WTC11 (cell line): ENCODE data around the gene HSPA12A. TPM values are rescaled to one million over a fixed set of nuclear protein-coding genes. Genes with fewer than 3 reads are reported as not detected.

ENCODE experiments used
- ATAC-seq: fragments of 200-7000 bp; cut with Tn5 transposase; 2 replicates; pipeline ENCODE4 v1.10.0; 2021; ENCODE audit warnings: mild to moderate bottlenecking, moderate library complexity
- CTCF ChIA-PET: fragments of 300-600 bp; sonication (Branson Sonifier 250); formaldehyde crosslinking; loops from one replicate; lab custom pipeline; 2021; ENCODE audit warnings: antibody characterized with exemption; lab: Charles Lee
- POLR2A ChIA-PET: fragments of 350-600 bp; sonication (Branson Sonifier 250); formaldehyde crosslinking; loops from one replicate; lab custom pipeline; 2021; ENCODE audit warnings: antibody characterized with exemption; lab: Charles Lee
- DNase-seq: peaks from one replicate; pipeline ENCODE4 v3.0.0; 2021; ENCODE audit warnings: low spot score
- H3K27ac Mint-ChIP-seq: 2 replicates; pipeline ENCODE4 v1.8.0; 2021; ENCODE audit warnings: mixed read lengths
- H3K27me3 Mint-ChIP-seq: 2 replicates; pipeline ENCODE4 v1.8.0; 2021; ENCODE audit warnings: low read depth, mild to moderate bottlenecking, moderate library complexity, mixed read lengths
- H3K36me3 Mint-ChIP-seq: 2 replicates; pipeline ENCODE4 v1.8.0; 2021; ENCODE audit warnings: mixed read lengths
- H3K4me1 Mint-ChIP-seq: 2 replicates; pipeline ENCODE4 v1.8.0; 2022; ENCODE audit warnings: mixed read lengths
- H3K4me3 Mint-ChIP-seq: 2 replicates; pipeline ENCODE4 v1.8.0; 2021; ENCODE audit warnings: mild to moderate bottlenecking, moderate library complexity, mixed read lengths
- H3K9me3 Mint-ChIP-seq: 2 replicates; pipeline ENCODE4 v1.8.0; 2021; ENCODE audit warnings: mixed read lengths
- CTCF ChIP-seq: fragments of 200-600 bp; IDR thresholded peaks from 2 replicates; pipeline ENCODE4 v1.8.0; 2022; ENCODE audit warnings: antibody characterized with exemption
- E2F1 ChIP-seq: sonication (generic); formaldehyde crosslinking; IDR thresholded peaks from 2 replicates; pipeline ENCODE4 v1.8.0; 2022; ENCODE audit warnings: mild to moderate bottlenecking, missing genetic modification reagents
- E2F5 ChIP-seq: sonication (generic); formaldehyde crosslinking; IDR thresholded peaks from 2 replicates; pipeline ENCODE4 v1.8.1; 2022; ENCODE audit warnings: mild to moderate bottlenecking, moderate library complexity, missing genetic modification reagents
- EMX1 ChIP-seq: fragments of 250-450 bp; sonication (Bioruptor Pico); IDR thresholded peaks from 2 replicates; pipeline ENCODE4 v1.8.0; 2021; ENCODE audit warnings: mild to moderate bottlenecking
- ETV6 ChIP-seq: sonication (generic); formaldehyde crosslinking; IDR thresholded peaks from 2 replicates; pipeline ENCODE4 v1.8.1; 2022; ENCODE audit warnings: mild to moderate bottlenecking, missing genetic modification reagents
- FOXP4 ChIP-seq: sonication (generic); formaldehyde crosslinking; IDR thresholded peaks from 2 replicates; pipeline ENCODE4 v1.8.0; 2022; ENCODE audit warnings: mild to moderate bottlenecking, missing genetic modification reagents
- GABPB1 ChIP-seq: sonication (generic); formaldehyde crosslinking; IDR thresholded peaks from 2 replicates; pipeline ENCODE4 v1.8.1; 2023; ENCODE audit warnings: mild to moderate bottlenecking, missing genetic modification reagents
- GRHL2 ChIP-seq: fragments of 250-450 bp; sonication (Bioruptor Pico); IDR thresholded peaks from 2 replicates; pipeline ENCODE4 v1.8.0; 2022; ENCODE audit warnings: mild to moderate bottlenecking, moderate library complexity; ENCODE audit not compliant: insufficient replicate concordance, severe bottlenecking
- GTF2I ChIP-seq: fragments of 250-450 bp; sonication (Bioruptor Pico); conservative IDR thresholded peaks from 2 replicates; pipeline ENCODE4 v1.4.0; 2021; ENCODE audit warnings: mild to moderate bottlenecking
- HMGA2 ChIP-seq: fragments of 250-450 bp; sonication (Bioruptor Pico); IDR thresholded peaks from 2 replicates; pipeline ENCODE4 v1.4.0; 2021; ENCODE audit warnings: mild to moderate bottlenecking, moderate library complexity
- MAX ChIP-seq: sonication (generic); formaldehyde crosslinking; IDR thresholded peaks from 2 replicates; pipeline ENCODE4 v1.8.0; 2022; ENCODE audit warnings: mild to moderate bottlenecking, missing genetic modification reagents
- MLX ChIP-seq: sonication (generic); formaldehyde crosslinking; IDR thresholded peaks from 2 replicates; pipeline ENCODE4 v1.8.1; 2023; ENCODE audit warnings: mild to moderate bottlenecking, missing genetic modification reagents, moderate library complexity
- NFYB ChIP-seq: sonication (generic); formaldehyde crosslinking; conservative IDR thresholded peaks from 2 replicates; pipeline ENCODE4 v1.8.0; 2022; ENCODE audit warnings: low read depth, missing genetic modification reagents
- RELA ChIP-seq: sonication (generic); formaldehyde crosslinking; IDR thresholded peaks from 2 replicates; pipeline ENCODE4 v1.8.1; 2022; ENCODE audit warnings: missing genetic modification reagents, mild to moderate bottlenecking, borderline replicate concordance
- SP1 ChIP-seq: sonication (generic); formaldehyde crosslinking; conservative IDR thresholded peaks from 2 replicates; pipeline ENCODE4 v1.8.1; 2022; ENCODE audit warnings: missing genetic modification reagents
- TEAD1 ChIP-seq: sonication (generic); formaldehyde crosslinking; IDR thresholded peaks from 2 replicates; pipeline ENCODE4 v1.8.0; 2022; ENCODE audit warnings: mild to moderate bottlenecking, missing genetic modification reagents
- ZNF138 ChIP-seq: sonication (generic); formaldehyde crosslinking; conservative IDR thresholded peaks from 2 replicates; pipeline ENCODE4 v1.8.1; 2022; ENCODE audit warnings: mild to moderate bottlenecking, moderate library complexity, missing genetic modification reagents
- ZNF263 ChIP-seq: sonication (generic); formaldehyde crosslinking; IDR thresholded peaks from 2 replicates; pipeline ENCODE4 v1.8.1; 2022; ENCODE audit warnings: low read depth, mild to moderate bottlenecking, moderate library complexity, missing genetic modification reagents
- ZNF512 ChIP-seq: sonication (generic); formaldehyde crosslinking; IDR thresholded peaks from 2 replicates; pipeline ENCODE4 v1.8.1; 2022; ENCODE audit warnings: missing genetic modification reagents, borderline replicate concordance
- total RNA-seq: library from RNA; stranded (reverse); gene quantifications from 3 replicates; pipeline ENCODE4 v1.2.3, GENCODE V29; 2021

The HSPA12A gene
- total RNA-seq, 1 experiment from 2014 or later = 7.2 TPM

- TF ChIP-seq CTCF = no peak
- TF ChIP-seq E2F1 (CRISPR knock-in tag) = no peak
Observed at GRCh38 chr10:116769791-116770190, 27.4 kb upstream of the HSPA12A start (continued).

- ATAC-seq (no peak), DNase-seq (no peak)
- POLR2A ChIA-PET = no interaction called here
- Mint-ChIP-seq H3K27me3 (no peaks in the 10 kb centered on the region), H3K4me1 (peaks cover 2% of the 10 kb centered on the region; the same call in 1 of the 2 replicates), H3K4me3 (no peak overlapping the region), H3K9me3 (peaks cover 12% of the 10 kb centered on the region), H3K27ac (no peak overlapping the region), H3K36me3 (peaks cover 9% of the 10 kb centered on the region; the same call in 1 of the 2 replicates)
- CTCF ChIA-PET = interaction anchor here (0.8 to 1.4 kb wide), 4 partner anchors 28 to 406 kb away, joined by 3 to 5 read pairs (median 3); no protein-coding TSS in a partner anchor
- TF ChIP-seq SP1 (CRISPR knock-in tag) (no peak), ZNF263 (CRISPR knock-in tag) (no peak), MLX (CRISPR knock-in tag) (no peak), FOXP4 (CRISPR knock-in tag) (no peak), MAX (CRISPR knock-in tag) (no peak), ZNF512 (no peak), TEAD1 (CRISPR knock-in tag) (no peak), ETV6 (CRISPR knock-in tag) (no peak), NFYB (no peak), GTF2I (CRISPR knock-in tag) (no peak), GABPB1 (CRISPR knock-in tag) (no peak), CTCF (no peak), EMX1 (CRISPR knock-in tag) (no peak), GRHL2 (CRISPR knock-in tag) (no peak), ZNF138 (CRISPR knock-in tag) (no peak), E2F5 (CRISPR knock-in tag) (no peak), RELA (no peak), HMGA2 (CRISPR knock-in tag) (no peak)
Observed at GRCh38 chr10:116769368-116769767, 27.0 kb upstream of the HSPA12A start.
